Erythroblast (primary cell): Measurements from ENCODE around the gene TMCC3.

Source experiments
- GATA1 ChIP-seq: IDR thresholded peaks from 2 replicates; pipeline ENCODE4 v1.6.1; 2011; ENCODE audit warnings: low read depth, mild to moderate bottlenecking, control low read depth, low read length, moderate library complexity
- POLR2A ChIP-seq: IDR thresholded peaks from 2 replicates; pipeline ENCODE4 v1.6.1; 2011; ENCODE audit warnings: mild to moderate bottlenecking, low read length

GRCh38 chr12:94570161-94570560 is 80.2 kb downstream of the TMCC3 start:
- TF ChIP-seq POLR2A (no peak), GATA1 (no peak)
